Body of pancreas (tissue), 4 donors: ENCODE data around the gene SRD5A1. TPM values are rescaled to one million over a fixed set of nuclear protein-coding genes. Genes with fewer than 3 reads are reported as not detected.

ENCODE experiments used
- ATAC-seq: fragments of 150-250 bp; one replicate; pipeline ENCODE4 v1.9.1; 2016
- DNase-seq, 4 donors: peaks; one replicate each; pipeline ENCODE4 v3.0.0-alpha.2; 2019
- H3K27ac ChIP-seq, 4 donors: fragments of 200-600 bp; sonication (generic); 1 replicate in 3 of 4; 2 replicates in 1 of 4; pipeline versions ENCODE4 v1.5.1 to v1.6.1; 2016 to 2019; ENCODE audit warnings: mild to moderate bottlenecking in 1 of 4, mixed read lengths in 1 of 4, moderate library complexity in 1 of 4
- H3K27me3 ChIP-seq, 2 donors: fragments of 200-600 bp; sonication (generic); one replicate each; pipeline ENCODE4 v1.6.0; 2016; ENCODE audit warnings: mild to moderate bottlenecking in 1 of 2
- H3K36me3 ChIP-seq, 2 donors: fragments of 200-600 bp; sonication (generic); replicated peaks in 1 of 2; 2 replicates each; pipeline ENCODE4 v1.5.1; 2016; ENCODE audit warnings: low read depth in 2 of 2; ENCODE audit not compliant: insufficient read depth in 1 of 2
- H3K4me1 ChIP-seq: fragments of 200-600 bp; sonication (generic); one replicate; pipeline ENCODE4 v1.6.0; 2016
- H3K4me3 ChIP-seq, 2 donors: fragments of 200-600 bp; sonication (generic); 1 replicate in 1 of 2; 2 replicates in 1 of 2; pipeline ENCODE4 v1.5.1; 2016 to 2019
- H3K9me3 ChIP-seq, 3 donors: fragments of 200-600 bp; sonication (generic); 1 replicate in 2 of 3; 2 replicates in 1 of 3; pipeline ENCODE4 v1.5.1; 2016
- CTCF ChIP-seq, 7 experiments: fragments of 450-650 bp in 4 of 7; fragments of 200-600 bp in 3 of 7; sonication (generic) in 3 of 7; IDR thresholded peaks; one replicate each; pipeline ENCODE4 v1.5.1; 2016 to 2019; ENCODE audit warnings: antibody characterized with exemption in 7 of 7
- POLR2A ChIP-seq, 3 donors: fragments of 450-650 bp; IDR thresholded peaks; one replicate each; pipeline ENCODE4 v1.6.1; 2016; ENCODE audit warnings: antibody characterized with exemption in 3 of 3, mild to moderate bottlenecking in 2 of 3
- WGBS, 2 donors: methylation state at CpG; one replicate each; pipeline ENCODE4 v1.1.5; 2017; 5-methylcytosine and 5-hydroxymethylcytosine counted together
- intact Hi-C: fragments of 100-400 bp; cut with DNase I; formaldehyde crosslinking; loops from one replicate; pipeline ENCODE4 v1.15.1; 2023
- total RNA-seq, 2 donors: library from RNA; depleted of rRNA; stranded (reverse); fragments of >200 nt; gene quantifications; one replicate each; pipeline ENCODE4 v1.1.0, GENCODE V29; 2016

The SRD5A1 gene
- total RNA-seq, 2 donors from 2014 or later = 1.6 to 4.2 TPM

DNA sequence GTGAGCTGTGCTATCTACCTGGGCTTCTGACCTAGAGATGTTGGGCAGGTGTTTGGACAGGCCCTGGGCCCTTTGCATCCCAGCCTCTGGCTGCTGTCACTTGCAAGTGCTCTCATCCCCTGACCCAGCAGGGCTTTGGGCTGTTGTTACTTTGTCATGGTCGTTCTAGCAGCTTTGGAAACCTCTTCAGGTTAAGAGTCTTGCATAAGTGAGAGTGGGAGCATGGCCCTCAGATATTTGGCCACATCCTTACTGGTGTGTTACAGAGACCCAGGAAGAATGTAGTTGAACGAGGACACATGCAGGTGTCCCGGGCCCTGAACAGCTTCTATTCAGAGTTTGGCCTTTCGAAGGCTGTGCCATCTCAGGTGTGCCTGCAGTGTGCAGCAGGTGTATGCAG is 84.4 kb downstream of the SRD5A1 start:
- intact Hi-C loops = no loop called here
- no peak for DNase-seq
- no peak overlapping the region for H3K4me3 ChIP-seq

DNA sequence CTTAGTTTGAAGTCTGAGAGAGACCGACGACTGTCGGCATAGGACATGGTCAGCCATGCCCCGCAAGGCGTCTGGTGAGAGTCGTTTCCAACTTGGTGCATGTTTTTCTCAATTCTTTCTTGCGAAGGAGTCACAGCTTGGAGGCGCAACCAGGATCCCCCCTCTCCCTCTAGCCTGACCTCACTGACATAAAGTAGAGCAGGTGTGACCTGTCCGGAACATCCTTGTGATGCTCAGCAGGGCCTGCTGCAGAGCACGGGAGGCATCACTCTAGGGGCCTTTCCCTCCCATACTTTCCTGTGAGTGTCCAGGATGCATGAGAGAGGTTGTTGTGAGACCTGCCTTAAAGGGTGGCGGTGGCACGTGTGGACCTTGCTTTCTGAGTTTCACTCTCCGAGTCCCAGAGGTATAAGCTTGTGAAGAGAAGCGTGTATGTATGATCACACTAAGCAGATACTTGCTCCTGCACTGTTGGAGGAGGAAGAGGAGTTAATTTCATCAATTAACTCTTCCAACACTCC is 85.0 kb downstream of the SRD5A1 start:
- Histone ChIP-seq H3K4me3 (no peak overlapping the region), H3K27me3 (no peaks in the 10 kb centered on the region), H3K4me1 (peaks cover 72% of the 10 kb centered on the region), H3K9me3 (no peaks in the 10 kb centered on the region), H3K27ac (no peak overlapping the region), H3K36me3 (no peaks in the 10 kb centered on the region)
- DNase-seq = no peak
- intact Hi-C loops = no loop called here
- TF ChIP-seq POLR2A (IDR thresholded peaks at IDR 0.05) (no peak), CTCF (IDR thresholded peaks at IDR 0.05) (no peak)
- ATAC-seq = no peak
- 75 to 88% methylated on average over 13 to 14 of the region's 14 CpGs for WGBS, 2 donors

More for the DNA sequence above, 84.4 kb downstream of the SRD5A1 start:
- Histone ChIP-seq H3K27ac (no peak overlapping the region), H3K9me3 (no peaks in the 10 kb centered on the region), H3K4me1 (peaks cover 66% of the 10 kb centered on the region), H3K27me3 (no peaks in the 10 kb centered on the region), H3K36me3 (no peaks in the 10 kb centered on the region)
- TF ChIP-seq POLR2A (IDR thresholded peaks at IDR 0.05) = no peak
- no peak for TF ChIP-seq CTCF (IDR thresholded peaks at IDR 0.05)
- ATAC-seq = no peak
- 60 to 63% methylated on average over 4 of the region's 4 CpGs for WGBS, 2 donors

- H3K9me3 ChIP-seq = no peaks in the 10 kb centered on the region
- H3K4me1 ChIP-seq = peaks cover 77% of the 10 kb centered on the region
- ATAC-seq (no peak), DNase-seq (no peak)
- TF ChIP-seq CTCF (IDR thresholded peaks at IDR 0.05) (no peak), POLR2A (IDR thresholded peaks at IDR 0.05) (no peak)
- no peaks in the 10 kb centered on the region for H3K27me3 ChIP-seq
- H3K36me3 ChIP-seq = no peaks in the 10 kb centered on the region
- no peak overlapping the region for H3K4me3 ChIP-seq
- no peak overlapping the region for H3K27ac ChIP-seq
- 58 to 66% methylated on average over 5 of the region's 5 CpGs for WGBS, 2 donors
- intact Hi-C loops = no loop called here
Observed at GRCh38 chr5:6718718-6719117, 85.5 kb downstream of the SRD5A1 start.

GRCh38 chr5:6719417-6719816 is 86.2 kb downstream of the SRD5A1 start:
- Histone ChIP-seq H3K4me1 (peaks cover 79% of the 10 kb centered on the region), H3K27ac (no peak overlapping the region), H3K36me3 (no peaks in the 10 kb centered on the region), H3K27me3 (no peaks in the 10 kb centered on the region), H3K9me3 (no peaks in the 10 kb centered on the region), H3K4me3 (no peak overlapping the region)
- TF ChIP-seq CTCF (IDR thresholded peaks at IDR 0.05) (no peak), POLR2A (IDR thresholded peaks at IDR 0.05) (no peak)
- ATAC-seq (no peak), DNase-seq (no peak)
- intact Hi-C loops = no loop called here
- WGBS, 2 donors = 86 to 88% methylated on average over 5 of the region's 5 CpGs

- intact Hi-C loops = no loop called here
- ATAC-seq (no peak), DNase-seq (no peak)
- 75 to 80% methylated on average over 5 of the region's 5 CpGs for WGBS, 2 donors
- Histone ChIP-seq H3K27me3 (no peaks in the 10 kb centered on the region), H3K36me3 (no peaks in the 10 kb centered on the region), H3K4me1 (peaks cover 75% of the 10 kb centered on the region), H3K27ac (no peak overlapping the region), H3K4me3 (no peak overlapping the region), H3K9me3 (no peaks in the 10 kb centered on the region)
- TF ChIP-seq POLR2A (IDR thresholded peaks at IDR 0.05) (no peak), CTCF (IDR thresholded peaks at IDR 0.05) (no peak)
Observed at GRCh38 chr5:6719896-6720560, 86.8 kb downstream of the SRD5A1 start.
